Endothelial cell (in vitro differentiated cells): ENCODE measurements around the gene HSPA4. TPM values are rescaled to one million over a fixed set of nuclear protein-coding genes. Genes with fewer than 3 reads are reported as not detected.
"Not testable (repeated sequence)": the region's sequence is repeated elsewhere in the genome, so short reads cannot be mapped to it uniquely, and the experiment has no call there.

Experiments
- DNase-seq: peaks from one replicate; pipeline ENCODE4 v3.0.0; 2021; ENCODE audit warnings: low spot score
- H3K27ac Mint-ChIP-seq: one replicate; pipeline ENCODE4 v1.8.0; 2021; ENCODE audit warnings: mixed read lengths, inconsistent platforms; ENCODE audit not compliant: unreplicated experiment
- H3K27me3 Mint-ChIP-seq: one replicate; pipeline ENCODE4 v1.8.0; 2021; ENCODE audit warnings: mild to moderate bottlenecking, moderate library complexity, mixed read lengths, inconsistent platforms; ENCODE audit not compliant: unreplicated experiment
- H3K36me3 Mint-ChIP-seq: one replicate; pipeline ENCODE4 v1.8.0; 2021; ENCODE audit warnings: mild to moderate bottlenecking, low read depth, mixed read lengths, inconsistent platforms; ENCODE audit not compliant: unreplicated experiment
- H3K4me1 Mint-ChIP-seq: one replicate; pipeline ENCODE4 v1.8.0; 2021; ENCODE audit warnings: mild to moderate bottlenecking, mixed read lengths, inconsistent platforms; ENCODE audit not compliant: unreplicated experiment
- H3K4me3 Mint-ChIP-seq: one replicate; pipeline ENCODE4 v1.8.0; 2021; ENCODE audit warnings: mild to moderate bottlenecking, mixed read lengths, inconsistent platforms; ENCODE audit not compliant: unreplicated experiment
- H3K9me3 Mint-ChIP-seq: one replicate; pipeline ENCODE4 v1.8.0; 2021; ENCODE audit warnings: mixed read lengths, inconsistent platforms; ENCODE audit not compliant: unreplicated experiment
- total RNA-seq: library from RNA; stranded (reverse); fragmentation: NEBNext Ultra II Directional; extraction: Animal tissue kit (Norgen Biotek cat#: 25700); gene quantifications from one replicate; pipeline ENCODE4 v1.2.1, GENCODE V29; 2021; ENCODE audit not compliant: unreplicated experiment
- TF ChIP-seq, protein P1 (sequence below): fragments of 200-600 bp; sonication (generic); IDR thresholded peaks from one replicate; pipeline ENCODE4 v1.5.0; 2021; ENCODE audit warnings: antibody characterized with exemption; ENCODE audit not compliant: unreplicated experiment

The HSPA4 gene
- total RNA-seq, 1 donor from 2014 or later, result 162 TPM

DNA sequence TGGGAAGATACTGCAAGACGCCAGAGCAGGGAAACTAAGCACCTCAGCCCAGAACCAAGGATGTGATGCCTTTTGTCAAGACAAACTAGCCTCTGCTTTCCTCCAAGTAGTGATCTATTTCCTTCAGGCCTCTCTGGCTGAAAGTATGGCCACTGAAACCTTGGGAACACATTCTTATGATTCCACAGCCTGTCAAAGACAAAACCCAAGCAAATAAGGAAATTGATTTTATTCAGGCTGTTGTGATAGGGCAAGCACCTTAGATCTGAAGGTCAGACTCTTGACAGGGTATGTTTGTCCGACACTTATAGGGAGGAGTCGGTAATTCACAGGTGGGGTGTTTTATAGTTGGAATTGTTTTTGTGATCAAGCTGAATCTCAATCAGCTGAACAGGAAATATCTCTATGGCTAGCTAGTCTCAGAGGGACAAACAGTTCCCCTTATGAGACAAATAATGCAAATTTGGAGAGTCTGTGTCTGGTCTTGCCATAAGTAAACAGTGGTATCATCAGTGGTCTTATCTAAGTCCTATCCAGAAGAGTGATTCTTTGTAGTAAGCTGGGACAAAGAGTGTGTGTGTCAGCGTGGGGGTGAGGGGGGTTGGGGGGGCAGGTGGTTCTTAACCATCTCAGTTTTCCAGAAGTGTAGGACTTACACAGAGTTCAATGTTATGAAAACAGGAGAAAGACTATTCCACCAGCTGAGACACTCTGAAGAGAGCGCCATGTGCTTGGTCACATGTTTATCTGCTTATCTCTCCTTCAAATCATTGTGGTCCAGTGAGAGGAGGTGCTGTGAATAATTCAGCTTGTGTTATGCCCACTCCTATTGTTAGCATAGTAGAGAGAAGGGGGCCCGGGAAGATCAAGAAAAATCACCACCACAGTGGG, 18.7 kb upstream of the HSPA4 start:
- Mint-ChIP-seq H3K4me3 (no peak overlapping the region), H3K36me3 (no peaks in the 10 kb centered on the region), H3K27ac (peak overlapping the region; percentile 59), H3K4me1 (peaks cover 22% of the 10 kb centered on the region), H3K9me3 (no peaks in the 10 kb centered on the region), H3K27me3 (no peaks in the 10 kb centered on the region)
- TF ChIP-seq, protein P1, sequence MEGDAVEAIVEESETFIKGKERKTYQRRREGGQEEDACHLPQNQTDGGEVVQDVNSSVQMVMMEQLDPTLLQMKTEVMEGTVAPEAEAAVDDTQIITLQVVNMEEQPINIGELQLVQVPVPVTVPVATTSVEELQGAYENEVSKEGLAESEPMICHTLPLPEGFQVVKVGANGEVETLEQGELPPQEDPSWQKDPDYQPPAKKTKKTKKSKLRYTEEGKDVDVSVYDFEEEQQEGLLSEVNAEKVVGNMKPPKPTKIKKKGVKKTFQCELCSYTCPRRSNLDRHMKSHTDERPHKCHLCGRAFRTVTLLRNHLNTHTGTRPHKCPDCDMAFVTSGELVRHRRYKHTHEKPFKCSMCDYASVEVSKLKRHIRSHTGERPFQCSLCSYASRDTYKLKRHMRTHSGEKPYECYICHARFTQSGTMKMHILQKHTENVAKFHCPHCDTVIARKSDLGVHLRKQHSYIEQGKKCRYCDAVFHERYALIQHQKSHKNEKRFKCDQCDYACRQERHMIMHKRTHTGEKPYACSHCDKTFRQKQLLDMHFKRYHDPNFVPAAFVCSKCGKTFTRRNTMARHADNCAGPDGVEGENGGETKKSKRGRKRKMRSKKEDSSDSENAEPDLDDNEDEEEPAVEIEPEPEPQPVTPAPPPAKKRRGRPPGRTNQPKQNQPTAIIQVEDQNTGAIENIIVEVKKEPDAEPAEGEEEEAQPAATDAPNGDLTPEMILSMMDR, result no peak
- no peak for DNase-seq

DNA sequence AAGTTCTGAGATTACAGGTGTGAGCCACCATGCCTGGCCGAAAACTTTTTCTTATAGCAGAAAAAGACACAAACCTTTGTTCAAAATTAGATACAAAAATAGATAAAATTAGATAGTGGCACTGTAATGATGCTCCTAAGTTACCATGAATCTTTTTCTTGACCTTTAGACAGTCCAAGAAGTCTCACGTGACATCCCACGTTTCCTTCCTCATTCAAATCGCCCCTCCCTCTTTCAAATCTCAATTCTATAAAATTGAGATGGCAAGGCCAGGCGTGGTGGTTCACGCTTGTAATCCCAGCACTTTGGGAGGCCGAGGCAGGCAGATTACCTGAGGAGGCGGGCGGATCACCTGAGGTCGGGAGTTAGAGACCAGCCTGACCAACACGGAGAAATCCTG, 17.7 kb upstream of the HSPA4 start:
- TF ChIP-seq, protein P1, result no peak
- Mint-ChIP-seq H3K4me1 (peaks cover 22% of the 10 kb centered on the region), H3K27me3 (no peaks in the 10 kb centered on the region), H3K9me3 (no peaks in the 10 kb centered on the region), H3K4me3 (no peak overlapping the region), H3K36me3 (no peaks in the 10 kb centered on the region), H3K27ac (no peak overlapping the region)
- no peak for DNase-seq

DNA sequence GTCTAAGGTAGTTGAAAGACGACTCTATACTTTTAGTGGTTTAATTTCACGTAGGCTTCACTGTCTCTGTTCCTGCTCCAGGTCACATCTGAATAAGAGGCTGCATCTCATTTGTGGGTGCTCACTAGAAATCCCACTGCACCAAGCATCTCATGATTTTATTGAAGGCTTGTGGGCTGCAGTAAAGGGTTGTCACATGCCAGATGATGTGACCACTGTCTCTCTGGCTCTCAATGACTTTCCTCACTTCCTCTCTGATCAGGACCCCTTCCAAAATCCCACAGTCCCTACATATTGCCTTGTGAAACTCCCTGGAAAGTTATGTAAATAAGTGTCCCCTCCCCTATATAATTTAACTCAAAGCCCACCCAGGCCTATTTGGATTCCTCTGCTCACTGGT, 16.6 kb upstream of the HSPA4 start:
- no peak for DNase-seq
- Mint-ChIP-seq H3K4me1 (peaks cover 13% of the 10 kb centered on the region), H3K4me3 (no peak overlapping the region), H3K27ac (no peak overlapping the region), H3K9me3 (no peaks in the 10 kb centered on the region), H3K27me3 (no peaks in the 10 kb centered on the region), H3K36me3 (no peaks in the 10 kb centered on the region)
- TF ChIP-seq, protein P1, result no peak

DNA sequence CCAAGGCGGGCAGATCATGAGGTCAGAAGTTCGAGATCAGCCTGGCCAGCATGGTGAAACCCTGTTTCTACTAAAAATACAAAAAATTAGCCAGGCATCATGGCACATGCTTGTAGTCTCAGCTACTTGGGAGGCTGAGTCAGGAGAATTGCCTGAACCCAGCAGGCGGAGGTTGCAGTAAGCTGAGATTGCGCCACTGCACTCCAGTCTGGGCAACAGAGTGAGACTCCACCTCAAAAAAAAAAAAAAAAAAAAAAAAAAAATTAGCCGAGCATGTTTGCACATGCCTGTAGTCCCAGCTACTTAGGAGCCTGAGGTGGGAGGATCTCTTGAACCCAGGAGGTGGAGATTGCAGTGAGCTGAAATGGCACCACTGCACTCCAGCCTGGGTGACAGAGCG, 15.1 kb upstream of the HSPA4 start:
- not testable (repeated sequence) for DNase-seq, H3K4me3 Mint-ChIP-seq, H3K27me3 Mint-ChIP-seq, H3K27ac Mint-ChIP-seq, H3K9me3 Mint-ChIP-seq, H3K4me1 Mint-ChIP-seq, H3K36me3 Mint-ChIP-seq

DNA sequence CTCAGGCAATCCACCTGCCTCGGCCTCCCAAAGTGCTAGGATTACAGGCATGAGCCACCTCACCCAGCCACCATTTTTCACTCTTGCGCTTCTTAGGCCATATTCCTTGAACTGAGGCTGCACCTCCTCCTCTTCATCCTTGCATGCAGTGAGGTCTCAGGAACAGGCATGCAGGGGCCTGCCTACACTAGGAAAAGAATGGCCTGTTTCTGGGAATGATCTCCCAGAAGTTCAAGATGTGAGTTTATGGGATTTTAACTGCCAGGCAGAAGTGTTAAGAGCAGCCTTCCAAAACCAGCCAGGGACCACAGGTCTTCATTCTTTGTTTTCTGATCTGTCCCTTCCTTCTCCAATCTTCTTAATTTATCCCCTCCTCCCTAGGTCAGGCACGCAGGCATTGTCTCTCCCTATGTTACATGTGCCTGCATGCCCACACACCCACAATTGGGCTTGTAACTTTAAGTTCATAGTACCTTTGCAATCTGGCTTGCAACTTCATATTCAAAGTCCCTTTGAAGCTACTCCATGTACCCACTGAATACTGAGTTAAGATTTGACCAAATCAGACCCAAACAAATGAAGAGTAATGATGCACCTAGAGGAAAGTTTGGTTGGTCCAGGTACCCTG, 10.5 kb upstream of the HSPA4 start:
- Mint-ChIP-seq H3K36me3 (no peaks in the 10 kb centered on the region), H3K4me3 (no peak overlapping the region), H3K4me1 (no peaks in the 10 kb centered on the region), H3K9me3 (no peaks in the 10 kb centered on the region), H3K27me3 (peaks cover 4% of the 10 kb centered on the region), H3K27ac (no peak overlapping the region)
- TF ChIP-seq, protein P1, result no peak
- no peak for DNase-seq
